Endometrial microvascular endothelial cells (primary cell): ENCODE data around the gene USE1. TPM values are rescaled to one million over a fixed set of nuclear protein-coding genes. Genes with fewer than 3 reads are reported as not detected.

ENCODE experiments used
- in situ Hi-C: cut with HindIII; loops from 2 replicates; pipeline ENCODE4 v1.10.0; 2017; ENCODE audit warnings: low sequenced_read_pairs, low pct_unique_long_range_greater_than_20kb; ENCODE audit errors: inconsistent ontology term
- total RNA-seq: library from RNA; depleted of rRNA; stranded (reverse); fragments of >200 nt; gene quantifications from one replicate; pipeline ENCODE4 v1.2.3, GENCODE V29; 2015; ENCODE audit errors: inconsistent ontology term

The USE1 gene
- total RNA-seq, 1 donor from 2014 or later = 11.1 TPM

DNA sequence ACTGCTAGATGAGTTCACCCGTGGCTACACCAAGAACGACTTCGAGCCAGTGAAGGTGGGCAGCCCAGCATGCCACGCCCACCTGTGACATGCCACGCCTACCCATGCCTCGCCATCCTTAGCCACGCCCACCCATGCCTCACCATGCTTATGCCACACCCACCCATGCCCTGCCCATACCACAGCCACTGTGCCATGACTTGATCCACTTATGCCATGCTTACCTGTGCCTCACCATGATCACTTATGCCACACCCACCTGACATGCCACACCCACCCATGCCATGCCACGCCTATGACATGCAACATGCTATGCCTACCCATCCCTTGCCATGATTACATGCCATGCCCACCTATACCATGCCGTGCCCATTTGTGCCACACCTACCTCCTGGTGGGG, 12.9 kb upstream of the USE1 start:
- in situ Hi-C loops = no loop called here

DNA sequence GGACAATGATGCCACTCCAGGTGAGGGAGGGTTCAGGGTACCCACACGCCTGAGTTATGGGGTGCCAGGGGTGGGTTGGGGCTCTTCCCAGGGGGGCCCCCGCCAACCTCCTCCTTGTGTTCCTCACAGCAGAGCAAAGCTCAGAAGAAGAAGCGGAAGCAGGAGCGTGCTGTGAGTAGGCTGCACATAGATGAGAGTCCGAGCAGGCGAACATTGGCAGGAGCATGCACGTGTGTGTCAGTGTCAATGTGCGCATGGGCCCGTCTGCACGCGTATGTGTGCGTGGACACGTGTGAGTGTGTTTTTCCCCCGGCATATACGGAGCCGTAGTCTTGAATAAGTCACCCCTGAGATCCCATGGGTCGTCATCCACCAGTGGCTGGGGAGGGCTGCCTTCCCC, 12.4 kb upstream of the USE1 start:
- in situ Hi-C loops = no loop called here

DNA sequence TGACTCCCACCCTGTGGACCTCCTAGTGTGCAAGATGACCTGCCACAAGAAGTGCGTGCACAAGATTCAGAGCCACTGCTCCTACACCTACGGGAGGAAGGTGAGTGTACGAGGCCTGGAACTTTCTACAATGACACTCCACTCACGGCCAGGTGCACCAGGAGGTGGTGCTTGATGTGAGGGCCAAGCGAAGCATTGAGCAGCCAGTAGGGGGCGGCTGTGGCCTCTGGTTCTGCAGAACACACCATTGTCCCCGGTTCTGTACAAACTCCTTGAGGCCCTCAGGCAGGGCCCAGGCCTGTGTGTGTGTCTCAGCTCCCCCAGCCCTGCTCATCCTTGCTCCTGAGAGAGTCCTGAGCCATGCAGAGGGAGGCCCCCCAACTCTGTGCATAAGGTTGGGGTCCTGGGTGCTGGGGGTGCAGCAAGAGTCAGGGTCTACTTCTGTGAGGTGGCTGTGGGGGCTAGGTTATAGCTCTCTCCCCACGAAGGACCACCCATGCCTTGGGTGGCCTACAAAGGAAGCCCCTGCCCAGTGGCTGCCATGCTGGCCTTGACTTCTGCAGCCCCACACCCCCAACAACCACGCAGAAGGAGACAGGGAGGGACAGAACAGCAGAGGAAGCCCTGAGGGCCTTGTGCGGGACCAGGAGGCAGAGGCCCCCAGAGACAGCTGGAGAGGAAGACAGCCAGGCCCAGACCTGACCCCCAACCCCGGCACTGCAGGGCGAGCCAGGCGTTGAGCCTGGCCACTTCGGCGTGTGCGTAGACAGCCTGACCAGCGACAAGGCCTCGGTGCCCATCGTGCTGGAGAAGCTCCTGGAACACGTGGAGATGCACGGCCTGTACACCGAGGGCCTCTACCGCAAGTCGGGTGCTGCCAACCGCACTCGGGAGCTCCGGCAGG, 9.7 kb upstream of the USE1 start:
- in situ Hi-C loops = no loop called here

DNA sequence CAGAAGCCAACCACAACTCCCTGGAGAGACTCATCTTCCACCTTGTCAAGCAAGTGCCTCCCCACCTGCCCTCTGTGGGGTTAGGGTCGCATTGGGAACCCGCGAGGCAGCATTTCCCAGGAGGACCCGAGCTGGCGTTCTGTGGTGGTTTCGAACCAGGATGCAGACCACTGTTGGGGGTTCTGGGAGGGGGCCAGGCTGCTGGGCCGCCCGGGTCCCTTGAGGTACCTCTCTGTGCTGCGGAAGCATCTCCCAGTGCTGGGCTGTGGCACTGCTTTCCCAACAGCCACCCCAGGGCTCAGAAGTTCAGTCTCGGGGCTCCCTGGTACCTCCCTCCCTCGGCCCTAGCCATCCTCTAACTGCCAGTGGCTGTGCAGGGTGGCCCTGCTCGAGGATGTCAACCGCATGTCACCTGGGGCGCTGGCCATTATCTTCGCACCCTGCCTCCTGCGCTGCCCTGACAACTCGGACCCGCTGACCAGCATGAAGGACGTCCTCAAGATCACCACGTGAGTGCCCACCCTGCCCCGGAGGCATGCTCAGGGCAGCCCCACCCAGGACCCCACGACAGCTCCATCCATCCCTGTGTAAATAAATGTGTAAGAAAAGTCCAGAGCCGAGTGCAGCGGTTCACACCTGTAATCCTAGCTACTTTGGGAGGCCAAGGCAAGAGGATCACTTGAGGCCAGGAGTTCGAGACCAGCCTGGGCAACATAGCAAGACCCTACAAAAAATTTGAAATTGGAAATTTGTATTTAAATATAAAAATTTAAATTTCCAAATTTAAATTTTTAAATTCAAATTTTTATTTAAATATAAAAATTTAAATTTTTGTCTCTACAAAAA, 8.2 kb upstream of the USE1 start:
- in situ Hi-C loops = no loop called here

DNA sequence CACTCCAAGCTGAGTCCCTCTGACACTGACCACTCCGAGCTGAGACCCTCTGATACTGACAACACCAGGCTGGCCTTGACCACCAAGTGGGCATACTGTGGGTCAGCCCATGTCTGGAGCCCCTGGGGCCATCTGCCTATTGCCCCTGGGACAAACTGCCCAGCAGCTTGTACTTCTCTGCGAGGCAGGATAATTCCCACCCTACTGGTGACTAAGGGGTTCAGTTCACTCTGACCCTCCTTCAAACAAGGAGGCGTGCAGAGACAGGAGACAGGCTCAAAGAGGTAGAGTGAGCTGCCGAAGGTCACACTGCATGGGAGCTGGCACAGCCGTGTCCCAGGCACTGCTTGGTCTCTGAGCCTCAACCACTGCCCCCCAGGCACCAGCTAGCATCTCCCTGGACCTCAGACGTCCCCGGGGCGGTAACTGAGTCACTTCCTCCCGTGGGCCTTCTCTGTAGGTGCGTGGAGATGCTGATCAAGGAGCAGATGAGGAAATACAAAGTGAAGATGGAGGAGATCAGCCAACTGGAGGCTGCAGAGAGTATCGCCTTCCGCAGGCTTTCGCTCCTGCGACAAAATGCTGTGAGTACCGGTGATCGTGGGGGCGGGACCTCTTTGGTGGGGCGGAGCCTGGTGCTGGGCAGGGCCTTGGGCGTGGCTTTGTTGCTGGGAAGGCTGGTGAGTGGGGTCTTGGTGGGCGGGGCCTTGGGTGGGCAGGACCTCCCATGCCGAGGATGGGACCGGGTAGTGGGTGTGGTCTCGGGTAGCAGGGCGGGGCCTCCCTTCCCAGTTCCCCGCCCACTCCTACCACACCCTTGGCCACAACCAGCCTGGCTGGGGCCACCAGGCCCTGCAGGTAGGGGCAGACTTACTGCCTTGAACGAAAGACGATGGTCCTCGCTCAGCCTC, 5.8 kb upstream of the USE1 start:
- in situ Hi-C loops = no loop called here

DNA sequence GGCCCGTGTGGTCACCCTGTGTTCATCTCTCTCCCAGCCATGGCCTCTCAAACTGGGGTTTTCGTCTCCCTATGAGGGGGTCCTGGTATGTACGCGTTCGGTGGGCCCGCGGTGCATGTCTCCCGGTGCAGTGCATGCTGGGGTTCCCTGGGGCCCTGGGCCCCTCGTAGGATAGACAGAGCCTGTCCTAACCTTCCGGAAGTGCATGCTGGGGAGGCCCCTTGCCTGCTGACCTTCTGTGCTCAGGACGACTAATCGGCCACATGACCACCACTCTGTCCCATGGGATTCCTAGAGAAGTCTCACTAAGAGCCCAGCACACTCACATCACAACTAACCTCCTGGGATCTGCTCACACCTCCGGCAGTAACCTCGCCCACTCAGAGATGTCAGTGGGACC, 4.9 kb upstream of the USE1 start:
- in situ Hi-C loops = no loop called here

DNA sequence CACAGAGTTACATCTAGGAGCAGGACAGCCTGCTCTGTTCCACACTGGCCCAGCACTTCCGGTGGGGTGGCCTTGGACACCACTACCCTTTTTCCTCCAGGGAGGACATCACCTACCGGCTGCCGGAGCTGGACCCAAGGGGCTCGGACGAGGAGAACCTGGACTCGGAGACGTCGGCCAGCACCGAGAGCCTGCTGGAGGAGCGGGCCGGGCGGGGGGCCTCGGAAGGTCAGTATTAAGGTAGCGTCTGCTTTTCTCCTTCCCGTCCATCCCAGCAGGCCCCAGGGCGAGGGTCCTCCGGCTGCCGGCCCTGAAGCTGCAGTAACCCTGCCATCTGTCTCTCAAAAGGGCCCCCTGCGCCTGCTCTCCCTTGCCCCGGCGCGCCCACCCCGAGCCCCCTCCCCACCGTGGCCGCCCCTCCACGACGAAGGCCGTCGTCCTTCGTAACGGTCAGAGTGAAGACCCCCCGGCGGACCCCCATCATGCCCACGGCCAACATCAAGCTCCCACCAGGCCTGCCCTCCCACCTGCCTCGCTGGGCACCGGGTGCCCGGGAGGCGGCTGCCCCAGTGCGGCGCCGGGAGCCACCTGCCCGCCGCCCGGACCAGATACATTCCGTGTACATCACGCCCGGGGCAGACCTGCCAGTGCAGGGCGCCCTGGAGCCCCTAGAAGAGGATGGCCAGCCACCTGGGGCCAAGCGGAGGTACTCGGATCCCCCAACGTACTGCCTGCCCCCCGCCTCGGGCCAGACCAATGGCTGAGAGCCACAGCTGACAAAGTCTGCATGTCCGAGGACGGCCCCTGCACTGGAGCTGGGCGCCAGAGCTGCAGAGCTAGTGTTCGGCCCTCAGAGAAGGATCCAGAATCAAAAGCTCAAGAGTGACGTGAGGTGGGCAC, 3.4 kb upstream of the USE1 start:
- in situ Hi-C loops = no loop called here

DNA sequence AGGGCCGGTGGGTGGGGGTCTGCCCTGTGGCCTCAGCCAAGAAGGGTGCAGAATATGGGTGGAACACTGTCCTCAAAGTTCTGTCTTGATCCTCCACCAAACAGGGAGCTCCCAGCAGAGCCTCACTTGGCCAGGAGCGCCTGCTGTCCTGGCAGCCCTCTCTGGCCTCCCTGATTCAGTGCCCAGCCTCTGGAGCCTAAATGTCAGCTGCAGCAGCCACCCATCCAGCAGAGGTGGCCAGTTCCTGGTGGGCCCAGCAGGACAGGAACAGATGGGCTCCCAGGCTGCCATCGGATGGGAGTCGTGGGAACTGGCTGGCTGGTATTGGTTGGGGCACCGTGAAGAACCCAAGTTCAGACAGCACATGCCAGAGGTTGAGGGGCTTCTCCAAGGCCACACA, 1.8 kb upstream of the USE1 start:
- in situ Hi-C loops = no loop called here

DNA sequence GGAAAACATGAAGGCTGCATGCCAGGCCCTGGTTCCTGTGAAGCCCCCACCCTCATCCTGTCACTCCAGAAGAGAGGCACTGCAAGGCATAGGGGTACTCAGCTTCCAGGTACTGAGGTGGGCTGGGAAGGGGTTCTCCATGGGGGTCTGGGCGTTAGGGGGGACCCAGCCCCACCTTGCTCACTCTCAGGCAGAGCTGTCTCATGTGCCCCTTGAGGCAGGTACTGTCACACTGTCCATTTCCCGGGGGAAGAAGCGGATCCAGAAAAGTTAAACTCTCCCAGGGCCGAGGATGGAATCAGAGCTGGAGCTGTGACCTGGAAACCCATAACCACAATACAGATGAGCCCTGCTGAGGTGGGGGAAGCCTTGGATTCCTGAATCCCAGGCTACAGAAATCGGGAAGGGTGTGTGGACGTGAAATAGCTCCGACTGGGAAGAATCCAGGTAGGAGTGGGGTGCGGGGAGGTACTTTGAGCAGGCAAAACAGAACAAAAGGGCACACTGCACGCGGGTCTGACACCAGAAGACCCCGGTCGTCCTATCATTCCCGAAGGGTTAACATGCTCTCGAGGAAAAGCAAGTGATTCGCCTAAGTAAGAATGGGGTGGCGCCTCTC, 540 bp upstream of the USE1 start:
- in situ Hi-C loops = no loop called here

DNA sequence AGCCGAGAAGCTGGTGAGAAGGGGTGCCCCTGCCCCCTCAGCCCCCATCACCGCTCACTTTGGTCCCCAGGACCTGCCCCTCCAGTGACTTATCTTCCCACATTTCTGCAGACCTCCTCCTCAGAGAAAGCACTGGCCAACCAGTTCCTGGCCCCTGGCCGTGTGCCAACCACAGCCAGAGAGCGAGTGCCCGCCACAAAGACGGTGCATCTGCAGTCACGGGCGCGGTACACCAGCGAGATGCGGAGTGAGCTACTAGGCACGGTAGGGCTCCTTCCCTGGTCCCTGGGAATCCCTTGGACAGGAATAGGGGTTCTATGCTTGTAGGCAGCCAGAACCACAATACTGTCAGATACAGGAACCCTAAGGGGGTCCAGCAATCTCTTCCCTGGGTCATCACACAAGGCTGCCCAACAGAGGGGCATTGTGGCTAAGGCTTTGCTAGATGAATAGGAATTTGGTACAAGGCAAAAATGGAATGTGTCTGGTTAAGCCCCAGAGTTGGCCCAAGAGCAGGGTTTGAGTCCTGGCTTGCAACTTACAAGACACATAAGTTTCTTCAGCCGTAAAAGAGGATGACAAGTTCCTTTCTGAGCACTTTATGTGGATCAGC, 1.0 kb downstream of the USE1 start:
- in situ Hi-C loops = no loop called here

DNA sequence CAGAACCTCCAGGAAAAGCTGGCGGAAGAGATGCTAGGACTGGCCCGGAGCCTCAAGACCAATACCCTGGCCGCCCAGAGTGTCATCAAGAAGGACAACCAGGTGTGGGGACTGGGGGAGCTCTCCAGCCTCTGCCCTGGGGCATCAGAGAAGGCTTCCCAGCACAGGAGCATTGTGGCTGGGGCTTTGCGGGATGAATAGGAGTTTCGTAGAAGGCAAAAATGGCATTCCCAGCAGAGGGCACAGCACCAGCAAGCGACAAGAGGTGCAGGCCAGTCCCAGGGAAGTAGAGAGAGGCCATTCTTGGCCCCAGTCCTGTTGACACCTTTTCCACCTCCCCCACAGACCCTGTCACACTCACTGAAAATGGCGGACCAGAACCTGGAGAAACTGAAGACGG, 4.1 kb downstream of the USE1 start:
- in situ Hi-C loops = no loop called here

DNA sequence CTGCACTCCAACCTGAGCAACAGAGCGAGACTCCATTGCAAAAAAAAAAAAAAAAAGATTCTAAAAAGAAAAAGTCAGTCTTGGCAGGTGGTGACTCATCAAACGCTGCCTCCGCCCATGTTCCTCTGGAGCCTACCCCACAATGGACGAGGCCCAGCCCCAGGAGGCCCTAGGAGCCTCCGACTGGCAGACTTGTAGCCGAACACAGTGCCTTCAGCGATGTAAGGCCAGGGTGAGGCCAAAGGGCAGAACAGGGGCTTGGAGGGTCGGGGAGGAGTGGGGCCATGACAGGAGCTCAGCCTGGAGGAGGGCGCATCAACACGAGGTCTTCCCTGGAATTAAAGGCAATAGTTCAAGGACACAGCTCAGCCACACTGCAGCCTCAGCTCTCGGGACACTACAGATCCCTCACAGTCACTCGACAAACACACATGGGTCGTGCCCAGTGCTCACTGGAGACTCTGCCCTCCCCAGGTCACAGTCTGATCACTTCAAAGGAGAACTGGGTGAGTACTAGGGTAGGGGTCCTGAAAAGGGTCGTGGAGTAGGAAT, 5.1 kb downstream of the USE1 start:
- in situ Hi-C loops = no loop called here

DNA sequence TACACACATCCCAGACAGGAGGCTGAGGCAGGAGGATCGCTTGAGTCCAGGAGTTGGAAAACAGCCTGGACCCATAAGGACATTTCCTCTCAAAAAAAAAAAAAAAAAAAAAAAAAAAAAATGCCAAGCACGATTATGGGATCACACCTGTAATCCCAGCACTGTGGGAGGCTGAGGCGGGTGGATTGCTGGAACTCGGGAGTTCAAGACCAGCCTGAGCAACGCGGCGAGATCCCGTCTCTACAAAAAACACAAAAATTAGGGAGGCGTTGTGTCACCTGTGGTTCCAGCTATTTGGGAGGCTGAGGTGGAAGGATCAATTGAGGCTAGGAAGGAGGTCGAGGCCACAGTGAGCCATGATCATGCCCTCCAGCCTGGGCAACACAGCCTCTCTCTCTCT, 9.9 kb downstream of the USE1 start:
- in situ Hi-C loops = no loop called here

DNA sequence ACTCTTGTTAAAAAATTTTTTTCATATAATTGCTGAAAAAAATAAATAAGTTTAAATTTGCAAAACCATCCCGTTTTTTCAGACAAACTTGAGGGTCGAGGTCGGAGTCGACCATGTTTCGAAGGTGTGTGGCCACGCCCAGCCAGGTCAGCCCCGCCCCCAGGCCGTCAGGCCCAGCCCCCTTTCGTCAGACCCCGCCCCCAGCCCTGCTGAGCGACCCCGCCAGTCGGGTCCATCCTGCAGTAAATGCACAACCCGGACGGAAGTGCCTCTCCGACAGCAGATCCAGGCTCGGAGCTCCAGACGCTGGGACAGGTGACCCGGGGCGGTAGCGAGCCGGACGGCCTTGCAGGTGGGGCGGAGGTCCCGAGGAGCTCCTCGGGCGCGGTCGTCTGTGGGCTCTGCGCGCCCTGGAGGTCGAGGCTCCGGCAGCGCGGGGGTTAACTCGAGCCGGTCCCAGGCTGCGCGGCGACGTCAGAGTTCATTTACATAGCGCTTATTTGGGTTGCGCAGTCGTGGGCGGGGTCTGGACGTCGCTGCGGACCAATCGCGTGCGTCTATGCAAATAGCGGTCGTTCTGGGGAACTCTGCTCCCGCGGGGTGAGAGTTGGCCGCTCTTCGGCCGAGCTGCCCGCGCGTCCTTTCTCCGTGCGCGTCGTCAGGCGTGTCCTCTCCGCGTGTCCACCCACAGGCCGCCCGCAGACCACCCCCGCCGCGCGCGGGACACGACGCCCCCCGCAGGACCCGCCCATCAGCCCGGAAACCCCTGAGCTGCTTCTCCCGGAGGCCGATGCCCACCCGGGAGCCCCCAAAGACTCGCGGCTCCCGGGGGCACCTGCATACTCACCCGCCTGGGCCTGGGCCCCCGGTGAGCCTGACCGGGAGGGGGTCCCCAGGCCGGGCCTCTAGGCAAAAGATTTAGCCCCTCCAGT, 11.1 kb downstream of the USE1 start, which contains the start of gene OCEL1:
Gene OCEL1 (plus strand): TSS at position 225 of the 932 bp plus-strand sequence. CDS start 22 bp downstream, at position 247.
- in situ Hi-C loops = no loop called here

DNA sequence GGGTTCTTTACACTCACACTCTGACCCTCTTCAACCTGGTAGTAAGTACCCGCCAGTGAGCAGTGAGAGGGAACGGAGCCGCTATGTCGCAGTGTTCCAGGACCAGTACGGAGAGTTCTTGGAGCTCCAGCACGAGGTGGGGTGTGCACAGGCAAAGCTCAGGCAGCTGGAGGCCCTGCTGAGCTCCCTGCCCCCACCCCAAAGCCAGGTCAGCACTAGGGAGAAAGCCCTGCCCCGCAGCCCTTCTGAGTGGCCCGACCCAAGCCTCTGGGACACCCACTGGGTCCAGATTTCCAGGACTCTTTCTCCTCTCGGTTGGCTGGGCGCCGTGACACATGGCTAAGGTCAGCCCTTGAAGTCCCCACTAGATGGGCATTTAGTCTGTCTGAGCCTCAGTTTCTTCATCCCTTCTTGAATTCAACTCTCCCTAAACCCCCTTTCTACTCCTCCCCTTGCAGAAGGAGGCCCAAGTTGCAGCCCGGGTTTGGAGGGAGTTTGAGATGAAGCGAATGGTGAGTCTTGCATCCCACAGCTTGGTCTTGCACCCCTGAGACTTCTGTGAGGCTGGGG, 12.7 kb downstream of the USE1 start:
- in situ Hi-C loops = no loop called here

DNA sequence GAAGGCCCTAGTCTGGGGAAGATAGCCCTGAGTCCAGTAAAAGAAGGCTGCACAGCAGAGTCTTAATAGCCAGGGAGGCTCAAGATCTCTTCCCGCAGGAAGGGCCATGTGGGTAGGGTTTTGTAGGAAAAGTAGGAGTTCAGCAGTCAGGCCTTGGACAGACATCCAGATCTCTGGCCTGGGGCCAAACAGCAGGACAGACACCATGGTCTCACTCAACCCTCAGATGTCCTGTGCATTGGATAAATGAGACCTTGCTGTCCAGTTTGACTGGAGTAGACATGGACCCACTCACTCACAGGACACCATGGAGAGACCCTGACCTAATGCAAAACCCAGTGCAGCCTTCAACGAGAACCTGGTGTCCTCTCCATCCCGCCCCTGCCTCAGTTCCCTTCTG, 14.7 kb downstream of the USE1 start:
- in situ Hi-C loops = no loop called here
